ENCODE data around the gene NUB1.
A peak's percentile ranks its signal among the peaks of the same experiment; 100 is the strongest.

The NUB1 gene

GRCh38 chr7:151426441-151426903 lies 84.9 kb downstream of the NUB1 start:
- peak in 3 of 14 donors; percentile 11 to 56 (median 30) for DNase-seq

- no peak for DNase-seq
Measured at GRCh38 chr7:151426904-151427704, 85.5 kb downstream of the NUB1 start.

GRCh38 chr7:151427705-151428377 lies 86.2 kb downstream of the NUB1 start:
- no peak for DNase-seq

Data from C1 segment of cervical spinal cord (tissue), 14 donors.